Epithelial cell of proximal tubule (primary cell): Measurements from ENCODE around the gene CPNE4. TPM values are rescaled to one million over a fixed set of nuclear protein-coding genes. Genes with fewer than 3 reads are reported as not detected.

ENCODE experiments used
- DNase-seq: peaks from one replicate; pipeline ENCODE4 v3.0.0-alpha.2; 2011; ENCODE audit warnings: low read depth
- H3K4me3 ChIP-seq: 2 replicates; pipeline ENCODE4 v1.5.1; 2011; ENCODE audit warnings: low read depth, mild to moderate bottlenecking, low read length
- CTCF ChIP-seq: conservative IDR thresholded peaks from 2 replicates; pipeline ENCODE4 v1.5.1; 2012; ENCODE audit warnings: low read depth, mild to moderate bottlenecking, low read length
- total RNA-seq: library from RNA; depleted of rRNA; stranded (reverse); fragments of >200 nt; gene quantifications from 2 replicates; pipeline ENCODE4 v1.2.3, GENCODE V29; 2015

The CPNE4 gene
- total RNA-seq, 1 donor from 2014 or later, result 4.1 TPM

DNA sequence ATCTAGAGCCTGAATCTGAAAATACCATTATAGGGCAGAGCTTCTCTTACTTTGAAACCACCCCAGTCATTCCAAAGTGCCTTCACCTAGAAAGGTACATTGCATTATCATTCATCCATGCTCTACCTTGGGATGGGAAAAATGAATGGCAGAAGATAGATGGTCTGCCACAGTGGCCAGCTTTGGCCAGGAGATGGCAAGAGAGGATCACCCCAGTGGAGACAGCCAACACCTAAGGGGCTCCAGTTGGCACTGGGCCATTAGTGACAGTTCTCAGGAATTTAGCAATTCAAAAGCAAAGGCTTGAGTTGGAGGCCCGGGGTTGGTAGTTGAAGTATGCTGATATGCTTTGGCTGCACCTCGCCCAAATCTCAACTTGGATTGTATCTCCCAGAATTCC, 278.4 kb downstream of the CPNE4 start:
- H3K4me3 ChIP-seq, result no peak overlapping the region
- no peak for TF ChIP-seq CTCF
- no peak for DNase-seq

GRCh38 chr3:131755380-131755779, 279.4 kb downstream of the CPNE4 start:
- no peak for DNase-seq
- no peak for TF ChIP-seq CTCF

DNA sequence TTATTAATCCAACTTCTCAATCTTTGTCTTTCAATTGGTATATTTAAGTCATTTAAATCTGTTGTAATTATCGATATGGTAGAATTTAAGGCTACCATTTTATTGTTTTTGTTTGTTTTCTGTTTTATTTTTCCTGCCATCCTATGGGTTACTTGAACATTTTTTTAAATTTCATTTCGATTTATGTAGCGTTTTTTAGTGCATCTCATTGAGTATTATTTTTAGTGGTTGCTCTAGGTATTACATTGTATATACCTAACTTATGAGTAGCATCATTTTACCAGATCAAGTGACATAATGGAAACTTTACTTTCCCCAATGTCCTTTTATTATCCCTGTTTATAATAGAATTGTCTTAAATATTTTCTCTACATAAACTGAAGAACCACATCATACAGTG, 284.6 kb downstream of the CPNE4 start:
- no peak overlapping the region for H3K4me3 ChIP-seq
- no peak for DNase-seq
- no peak for TF ChIP-seq CTCF

More at GRCh38 chr3:131755380-131755779, 279.4 kb downstream of the CPNE4 start:
- no peak overlapping the region for H3K4me3 ChIP-seq

GRCh38 chr3:131749826-131750225, 285.0 kb downstream of the CPNE4 start:
- DNase-seq, result no peak
- H3K4me3 ChIP-seq, result no peak overlapping the region
- TF ChIP-seq CTCF, result no peak

- no peak for DNase-seq
- no peak for TF ChIP-seq CTCF
- no peak overlapping the region for H3K4me3 ChIP-seq
Measured at GRCh38 chr3:131747466-131747865, 287.3 kb downstream of the CPNE4 start.

GRCh38 chr3:131744765-131745164, 290.0 kb downstream of the CPNE4 start:
- no peak overlapping the region for H3K4me3 ChIP-seq
- TF ChIP-seq CTCF, result no peak
- DNase-seq, result no peak

GRCh38 chr3:131743126-131743525, 291.7 kb downstream of the CPNE4 start:
- no peak for DNase-seq
- TF ChIP-seq CTCF, result no peak

More at GRCh38 chr3:131743126-131743525, 291.7 kb downstream of the CPNE4 start:
- no peak overlapping the region for H3K4me3 ChIP-seq
